SIG-M5 treated with dmso at 0.1 percent for 504 hours (cell line): Measurements from ENCODE around the gene B4GALT6.

Source experiments
- DNase-seq: peaks from one replicate; lab custom pipeline; 2025; ENCODE audit not compliant: unreplicated experiment; lab: John Stamatoyannopoulos, UW

The B4GALT6 gene

GRCh38 chr18:31634331-31634713, 50.1 kb downstream of the B4GALT6 start:
- DNase-seq, result no peak

GRCh38 chr18:31633392-31634330, 50.7 kb downstream of the B4GALT6 start:
- DNase-seq, result no peak

- DNase-seq, result no peak
Observed at GRCh38 chr18:31632356-31632755, 52.0 kb downstream of the B4GALT6 start.

- DNase-seq, result no peak
Observed at GRCh38 chr18:31631526-31631925, 52.9 kb downstream of the B4GALT6 start.

GRCh38 chr18:31630549-31630948, 53.8 kb downstream of the B4GALT6 start:
- DNase-seq, result no peak

GRCh38 chr18:31626409-31626808, 58.0 kb downstream of the B4GALT6 start:
- no peak for DNase-seq

- no peak for DNase-seq
Observed at GRCh38 chr18:31624892-31625640, 59.3 kb downstream of the B4GALT6 start.

- no peak for DNase-seq
Observed at GRCh38 chr18:31619291-31619690, 65.1 kb downstream of the B4GALT6 start.

- no peak for DNase-seq
Observed at GRCh38 chr18:31618801-31619200, 65.6 kb downstream of the B4GALT6 start.

- no peak for DNase-seq
Observed at GRCh38 chr18:31617031-31617717, 67.2 kb downstream of the B4GALT6 start.

GRCh38 chr18:31616586-31616985, 67.8 kb downstream of the B4GALT6 start:
- no peak for DNase-seq

- DNase-seq, result no peak
Observed at GRCh38 chr18:31614044-31614443, 70.3 kb downstream of the B4GALT6 start.

GRCh38 chr18:31612124-31612523, 72.3 kb downstream of the B4GALT6 start:
- DNase-seq, result no peak

GRCh38 chr18:31611511-31611910, 72.9 kb downstream of the B4GALT6 start:
- no peak for DNase-seq

GRCh38 chr18:31610286-31611205, 73.8 kb downstream of the B4GALT6 start:
- DNase-seq, result no peak

GRCh38 chr18:31609886-31610285, 74.5 kb downstream of the B4GALT6 start:
- DNase-seq, result no peak

- no peak for DNase-seq
Observed at GRCh38 chr18:31607384-31607783, 77.0 kb downstream of the B4GALT6 start.

- no peak for DNase-seq
Observed at GRCh38 chr18:31606265-31606664, 78.1 kb downstream of the B4GALT6 start.

- DNase-seq, result no peak
Observed at GRCh38 chr18:31603315-31603714, 81.1 kb downstream of the B4GALT6 start.

GRCh38 chr18:31598021-31598805, 86.2 kb downstream of the B4GALT6 start:
- DNase-seq, result no peak
